ENCODE data around the gene SLC6A1.
A peak's percentile ranks its signal among the peaks of the same experiment; 100 is the strongest.
"Not testable (repeated sequence)": the region's sequence is repeated elsewhere in the genome, so short reads cannot be mapped to it uniquely, and the experiment has no call there.

Gene SLC6A1

GRCh38 chr3:11060500-11061251 lies 68.1 kb downstream of the SLC6A1 start:
- DNase-seq (peak; percentile 70), ATAC-seq (peak; percentile 50)

- DNase-seq, ATAC-seq: not testable (repeated sequence)
Observed at GRCh38 chr3:11061268-11061871, 68.8 kb downstream of the SLC6A1 start.

GRCh38 chr3:11062704-11063103 lies 70.2 kb downstream of the SLC6A1 start:
- no peak for ATAC-seq
- DNase-seq: no peak

- ATAC-seq (no peak), DNase-seq (no peak)
Observed at GRCh38 chr3:11071096-11071755, 78.7 kb downstream of the SLC6A1 start.

GRCh38 chr3:11072631-11073030 lies 80.1 kb downstream of the SLC6A1 start:
- no peak for ATAC-seq
- DNase-seq: no peak

- DNase-seq: no peak
- ATAC-seq: no peak
Observed at GRCh38 chr3:11074011-11074410, 81.5 kb downstream of the SLC6A1 start.

GRCh38 chr3:11074451-11074850 lies 81.9 kb downstream of the SLC6A1 start:
- no peak for DNase-seq
- no peak for ATAC-seq

- not testable (repeated sequence) for DNase-seq, ATAC-seq
Observed at GRCh38 chr3:11075122-11075521, 82.6 kb downstream of the SLC6A1 start.

- DNase-seq (no peak), ATAC-seq (no peak)
Observed at GRCh38 chr3:11076711-11077110, 84.2 kb downstream of the SLC6A1 start.

GRCh38 chr3:11077466-11077865 lies 84.9 kb downstream of the SLC6A1 start:
- ATAC-seq (no peak), DNase-seq (no peak)

- no peak for DNase-seq
- no peak for ATAC-seq
Observed at GRCh38 chr3:11078826-11079515, 86.4 kb downstream of the SLC6A1 start.

GRCh38 chr3:11080492-11080891 lies 87.9 kb downstream of the SLC6A1 start:
- DNase-seq (no peak), ATAC-seq (no peak)

- ATAC-seq: no peak
- no peak for DNase-seq
Observed at GRCh38 chr3:11084098-11084497, 91.5 kb downstream of the SLC6A1 start.

- DNase-seq (no peak), ATAC-seq (no peak)
Observed at GRCh38 chr3:11084677-11085076, 92.1 kb downstream of the SLC6A1 start.

- no peak for ATAC-seq
- no peak for DNase-seq
Observed at GRCh38 chr3:11085093-11085840, 92.7 kb downstream of the SLC6A1 start.

- DNase-seq: no peak
- ATAC-seq: no peak
Observed at GRCh38 chr3:11086856-11087255, 94.3 kb downstream of the SLC6A1 start.

GRCh38 chr3:11088066-11088465 lies 95.5 kb downstream of the SLC6A1 start:
- no peak for ATAC-seq
- DNase-seq: no peak

- DNase-seq (no peak), ATAC-seq (no peak)
Observed at GRCh38 chr3:11088831-11089230, 96.3 kb downstream of the SLC6A1 start.
